HG03432 (cell line): Measurements from ENCODE around the gene HS6ST2.
A peak's percentile ranks its signal among the peaks of the same experiment; 100 is the strongest.
"Not testable (repeated sequence)": the region's sequence is repeated elsewhere in the genome, so short reads cannot be mapped to it uniquely, and the experiment has no call there.

Source experiments
- ATAC-seq: cut with Tn5 transposase; IDR thresholded peaks from one replicate; pipeline ENCODE4 v1.9.1; 2021; ENCODE audit warnings: mild to moderate bottlenecking, moderate library complexity; ENCODE audit not compliant: unreplicated experiment

Gene HS6ST2

GRCh38 chrX:132945055-132945599 is 13.3 kb downstream of the HS6ST2 start:
- ATAC-seq, result not testable (repeated sequence)

- ATAC-seq, result no peak
These were observed 17.6 kb downstream of the HS6ST2 start for GRCh38 chrX:132940727-132941327.

- ATAC-seq, result no peak
These were observed 25.3 kb downstream of the HS6ST2 start for GRCh38 chrX:132933170-132933569.

- ATAC-seq, result no peak
These were observed 34.0 kb downstream of the HS6ST2 start for GRCh38 chrX:132924426-132924825.

GRCh38 chrX:132918523-132918922 is 39.9 kb downstream of the HS6ST2 start:
- no peak for ATAC-seq

- no peak for ATAC-seq
These were observed 42.1 kb downstream of the HS6ST2 start for GRCh38 chrX:132916349-132916748.

GRCh38 chrX:132909643-132910042 is 48.8 kb downstream of the HS6ST2 start:
- no peak for ATAC-seq

- no peak for ATAC-seq
These were observed 49.5 kb downstream of the HS6ST2 start for GRCh38 chrX:132908891-132909290.

- ATAC-seq, result no peak
These were observed 57.7 kb downstream of the HS6ST2 start for GRCh38 chrX:132900633-132901293.

- ATAC-seq, result no peak
These were observed 70.9 kb downstream of the HS6ST2 start for GRCh38 chrX:132887569-132887968.

GRCh38 chrX:132883358-132883915 is 75.0 kb downstream of the HS6ST2 start:
- ATAC-seq, result no peak

GRCh38 chrX:132880753-132881152 is 77.7 kb downstream of the HS6ST2 start:
- not testable (repeated sequence) for ATAC-seq

- ATAC-seq, result no peak
These were observed 80.4 kb downstream of the HS6ST2 start for GRCh38 chrX:132877954-132878536.

GRCh38 chrX:132876523-132877338 is 81.7 kb downstream of the HS6ST2 start:
- ATAC-seq, result no peak

- ATAC-seq, result no peak
These were observed 82.5 kb downstream of the HS6ST2 start for GRCh38 chrX:132875650-132876522.

GRCh38 chrX:132862562-132862961 is 95.9 kb downstream of the HS6ST2 start:
- no peak for ATAC-seq

- no peak for ATAC-seq
These were observed 97.4 kb downstream of the HS6ST2 start for GRCh38 chrX:132861076-132861475.

- no peak for ATAC-seq
These were observed 98.2 kb downstream of the HS6ST2 start for GRCh38 chrX:132860200-132860599.

- ATAC-seq, result no peak
These were observed 100.4 kb downstream of the HS6ST2 start for GRCh38 chrX:132858018-132858417.

- ATAC-seq, result peak; percentile 59
These were observed 102.6 kb downstream of the HS6ST2 start for GRCh38 chrX:132855780-132856341.
